Stimulated activated CD4-positive, alpha-beta T cell treated with anti-CD3 and anti-CD28 coated beads, Interleukin-1b, Interleukin-23, amount 100 ng/mL, for 24 hours (primary cell): ENCODE results near the gene PDZD2.
"Not testable (repeated sequence)": the region's sequence is repeated elsewhere in the genome, so short reads cannot be mapped to it uniquely, and the experiment has no call there.

Experiments
- DNase-seq, 4 experiments: peaks; one replicate each; pipeline ENCODE4 v3.0.0-alpha.2; 2020; ENCODE audit warnings: low read depth in 4 of 4, low spot score in 1 of 4

The PDZD2 gene

DNA sequence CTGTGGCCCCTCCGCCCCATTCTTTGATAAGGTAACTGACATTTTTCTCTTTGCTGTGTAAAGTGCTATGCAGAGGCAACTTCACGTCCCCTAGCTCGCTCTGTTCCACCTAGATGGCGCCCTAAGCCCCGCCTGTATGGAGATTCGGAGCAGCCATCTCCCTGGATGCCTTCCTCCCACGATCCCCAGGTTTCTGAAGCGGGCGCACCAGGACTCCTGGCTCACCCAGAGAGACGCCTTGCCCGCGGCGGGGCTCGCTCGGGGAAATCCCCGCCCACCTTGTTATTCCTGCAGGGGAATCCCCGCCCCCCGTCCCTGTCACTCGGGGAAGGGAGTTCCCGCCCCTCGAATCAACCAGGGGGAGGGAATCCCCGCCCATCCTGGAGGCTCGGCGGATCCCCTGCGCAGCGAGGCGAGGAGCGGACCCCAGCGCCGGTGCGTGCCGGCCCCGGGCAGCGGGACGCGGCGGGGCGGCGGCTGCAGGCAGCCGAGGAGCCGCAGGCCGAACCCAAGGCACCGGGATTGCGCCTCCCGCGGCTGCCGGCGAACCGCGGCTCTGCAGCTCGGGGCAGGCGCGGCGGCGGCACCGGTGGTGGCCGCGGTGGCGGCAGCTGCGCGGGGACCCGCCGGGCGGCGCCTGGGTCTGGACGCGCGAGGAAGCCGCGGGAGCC, at the start of gene PDZD2:
PDZD2 (plus strand) TSS at position 384 of the 671 bp plus-strand sequence.
- peak; percentile 46 to 79 (median 62) for DNase-seq

DNA sequence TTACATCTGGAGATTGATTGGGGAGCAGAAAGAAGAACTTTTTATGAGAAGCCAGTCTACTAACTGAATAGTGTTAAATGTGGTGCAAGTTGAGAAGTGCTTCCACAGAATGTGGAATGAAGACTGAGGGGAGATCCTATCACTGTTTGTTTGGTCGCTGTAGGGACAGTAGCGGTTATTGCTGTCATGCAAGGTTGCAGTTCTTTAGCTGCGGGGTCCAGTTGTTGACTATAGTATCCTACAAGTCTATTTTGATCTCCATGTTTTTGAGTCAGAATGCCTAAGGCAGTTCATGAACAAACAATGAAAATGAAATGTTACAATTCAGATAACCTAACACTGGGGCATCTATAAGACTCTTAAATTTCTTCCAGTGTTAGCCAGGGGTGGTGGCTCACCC, 45.3 kb upstream of the PDZD2 start:
- DNase-seq: no peak

DNA sequence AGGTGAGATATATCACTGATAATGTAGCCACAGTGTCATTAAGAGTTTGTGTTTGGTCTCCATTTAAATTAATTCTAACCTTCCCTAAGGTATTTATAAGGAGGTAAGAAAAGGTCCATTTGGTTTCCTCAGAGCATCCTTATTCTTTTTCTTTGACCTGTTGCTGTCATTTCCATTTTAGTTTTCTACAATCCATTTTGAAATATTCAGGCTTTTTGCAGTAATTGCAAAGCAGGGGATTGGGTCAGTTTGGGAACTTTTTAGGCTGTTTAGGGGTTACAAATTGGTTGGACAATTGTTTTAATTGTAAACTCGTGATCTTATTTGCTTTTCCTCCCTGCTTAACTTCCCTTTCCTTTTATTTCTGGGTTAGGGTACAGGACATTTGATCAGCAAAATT, 42.6 kb upstream of the PDZD2 start:
- no peak for DNase-seq

DNA sequence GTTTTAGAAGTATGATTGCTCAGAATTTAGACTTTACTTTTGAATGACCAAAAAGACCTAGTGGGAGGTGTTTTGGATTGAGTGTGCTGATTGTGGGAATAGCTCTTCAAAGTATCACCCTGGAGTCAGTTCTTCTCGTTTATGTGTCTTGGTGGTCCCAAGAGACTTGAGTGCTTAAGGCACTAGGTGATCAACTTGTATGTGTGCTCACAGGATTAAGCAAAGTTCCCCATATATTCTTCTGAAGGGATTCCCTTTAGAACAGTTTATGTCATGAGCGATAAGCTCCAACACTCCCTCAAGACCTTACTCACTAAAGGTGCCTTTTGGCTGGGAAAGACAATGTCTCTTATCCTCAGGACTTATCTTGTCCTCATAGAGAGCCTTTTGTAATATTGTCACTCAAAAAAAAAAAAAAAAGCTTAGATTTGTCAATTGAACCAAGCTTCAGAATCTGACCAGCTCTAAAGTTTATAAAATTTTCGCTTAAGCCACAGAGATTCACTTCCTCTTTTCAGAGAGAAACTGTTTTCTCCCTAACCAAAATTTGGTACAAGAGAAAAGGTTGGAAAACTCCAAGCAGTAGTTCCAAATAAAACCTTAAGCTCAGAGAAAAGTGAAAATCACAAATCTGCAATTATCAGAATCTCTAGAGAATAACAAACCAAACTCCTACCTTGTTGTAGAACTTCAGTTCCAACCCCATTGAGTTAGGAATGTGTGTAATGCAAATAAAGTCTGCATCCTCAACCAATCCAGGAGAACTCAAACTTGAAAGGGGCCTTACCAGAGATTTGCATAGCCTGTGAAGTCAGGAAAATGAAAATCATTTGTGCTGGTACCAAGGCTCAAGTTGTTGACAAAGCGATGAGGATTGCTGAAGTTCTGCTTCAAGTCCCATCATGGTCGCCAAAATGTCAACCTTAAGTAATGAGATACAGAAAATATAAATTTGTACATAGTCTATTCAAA, 40.0 kb upstream of the PDZD2 start:
- DNase-seq: no peak

DNA sequence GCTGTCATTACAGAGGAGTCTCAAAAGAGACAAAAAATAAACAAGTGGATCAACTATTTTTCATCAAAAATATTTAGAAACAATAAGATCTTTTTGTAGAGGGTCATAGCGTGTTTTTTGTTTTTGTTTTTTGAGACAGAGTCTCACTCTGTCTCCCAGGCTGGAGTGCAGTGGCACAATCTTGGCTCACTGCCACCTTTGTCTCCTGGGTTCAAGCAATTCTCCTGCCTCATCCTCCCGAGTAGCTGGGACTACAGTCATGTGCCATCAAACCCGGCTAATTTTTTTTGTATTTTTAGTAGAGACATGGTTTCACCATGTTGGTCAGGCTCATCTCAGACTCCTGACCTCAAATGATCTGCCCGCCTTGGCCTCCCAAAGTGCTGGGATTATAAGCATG, 36.6 kb upstream of the PDZD2 start:
- DNase-seq: not testable (repeated sequence)

- no peak for DNase-seq
These were observed 34.7 kb upstream of the PDZD2 start for GRCh38 chr5:31604240-31604639.

- DNase-seq: no peak
These were observed 34.3 kb upstream of the PDZD2 start for GRCh38 chr5:31604644-31605043.

DNA sequence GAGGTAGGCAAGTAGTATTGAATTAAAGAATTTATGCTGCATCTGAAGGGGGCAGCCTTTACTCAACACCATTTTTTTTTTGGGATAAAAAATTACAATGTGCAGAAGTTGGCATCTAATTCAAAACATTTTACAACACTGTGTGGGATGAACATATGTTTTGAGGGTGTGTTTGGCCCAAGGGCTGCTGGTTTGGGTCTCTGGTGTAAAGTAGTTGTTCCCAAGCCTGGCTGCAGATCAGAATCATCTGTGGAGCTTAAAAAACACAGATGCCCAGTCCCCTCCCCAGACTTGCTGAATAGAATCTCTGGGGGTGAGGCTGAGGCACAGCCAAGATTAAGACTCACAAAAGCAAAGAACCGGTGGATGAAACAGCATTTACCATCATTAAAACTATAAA, 33.0 kb upstream of the PDZD2 start:
- no peak for DNase-seq

GRCh38 chr5:31607546-31607945, 31.4 kb upstream of the PDZD2 start:
- no peak for DNase-seq

DNA sequence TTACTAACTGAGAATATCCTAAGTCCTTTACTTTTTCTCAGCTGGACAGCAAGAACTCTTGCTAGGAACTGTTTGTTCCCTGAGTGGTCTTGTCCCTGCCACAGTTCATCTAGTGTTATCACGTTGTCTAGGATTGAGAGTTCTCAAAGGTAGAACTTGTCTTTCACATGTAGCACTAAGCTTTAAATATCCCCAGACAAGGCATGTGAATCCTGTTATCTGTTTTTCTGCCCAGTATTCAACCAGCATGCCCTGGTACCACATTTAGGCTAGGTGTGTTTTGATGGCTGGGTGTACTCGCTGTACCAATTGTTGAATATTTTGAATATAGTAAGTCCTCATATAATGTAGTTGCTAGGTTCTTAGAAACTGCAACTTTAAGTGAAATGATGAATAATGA, 27.9 kb upstream of the PDZD2 start:
- DNase-seq: no peak

DNA sequence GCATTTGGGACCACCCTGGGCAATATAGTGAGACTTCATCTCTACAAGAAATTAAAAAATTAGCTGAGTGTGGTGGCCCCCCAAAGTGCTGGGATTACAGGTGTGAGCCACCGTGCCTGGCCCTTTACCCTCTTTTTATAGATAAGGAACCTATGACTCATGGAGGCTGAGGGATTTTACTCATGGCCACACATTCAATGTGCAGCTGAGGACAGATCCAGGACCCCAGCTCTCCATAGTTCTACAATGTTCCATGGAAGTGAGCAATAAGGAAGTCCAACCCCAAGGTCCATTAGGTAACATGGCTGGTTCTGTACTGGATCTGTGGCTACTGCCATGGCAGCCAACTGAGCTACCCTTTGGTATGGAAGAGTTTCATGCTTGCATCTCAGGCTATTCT, 25.3 kb upstream of the PDZD2 start:
- DNase-seq: no peak

DNA sequence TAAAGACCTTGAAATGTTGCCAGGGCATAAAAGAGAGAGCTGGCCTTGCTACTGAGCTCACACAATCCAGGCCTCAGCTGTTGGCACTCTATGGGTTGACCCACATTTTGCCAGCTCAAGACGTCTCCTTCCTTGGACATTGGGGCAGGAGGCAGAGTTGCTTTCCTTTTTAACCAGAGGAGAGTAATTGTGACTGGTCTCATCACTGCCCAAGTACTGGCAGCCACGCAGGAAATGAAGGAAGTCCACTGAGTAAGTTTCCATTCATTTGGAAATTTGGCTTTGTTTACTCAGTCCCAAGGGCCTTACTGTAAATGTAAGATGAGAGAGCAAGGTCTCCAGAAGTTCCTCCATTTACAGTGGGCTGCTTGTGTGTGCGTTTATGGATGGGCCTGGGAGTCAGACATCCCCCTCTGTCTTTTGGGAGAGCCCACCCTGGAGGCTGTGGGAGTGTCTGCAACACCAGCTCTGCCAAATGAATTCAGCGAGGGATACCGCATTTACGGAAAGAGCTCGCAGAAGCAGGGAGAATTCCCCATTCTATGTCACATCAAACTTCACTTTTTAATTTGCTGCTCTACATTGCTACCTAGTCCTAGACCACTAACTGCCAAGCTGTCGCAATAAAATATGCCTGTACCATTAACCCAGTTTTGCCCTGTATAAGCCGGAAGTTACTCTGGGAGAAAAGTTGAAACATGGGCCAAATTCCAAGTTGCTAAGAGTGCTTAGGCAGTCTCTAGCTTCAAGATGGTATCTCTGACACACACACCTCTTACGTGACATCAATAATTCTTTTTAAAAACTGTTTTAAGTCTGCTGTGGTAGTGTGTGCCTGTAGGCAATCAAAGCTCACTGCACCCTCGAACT, 24.5 kb upstream of the PDZD2 start:
- no peak for DNase-seq

GRCh38 chr5:31617867-31618266, 21.1 kb upstream of the PDZD2 start:
- no peak for DNase-seq

- no peak for DNase-seq
These were observed 18.9 kb upstream of the PDZD2 start for GRCh38 chr5:31620026-31620425.

GRCh38 chr5:31623249-31623648, 15.7 kb upstream of the PDZD2 start:
- no peak for DNase-seq

- no peak for DNase-seq
These were observed 13.5 kb upstream of the PDZD2 start for GRCh38 chr5:31625394-31625793.

DNA sequence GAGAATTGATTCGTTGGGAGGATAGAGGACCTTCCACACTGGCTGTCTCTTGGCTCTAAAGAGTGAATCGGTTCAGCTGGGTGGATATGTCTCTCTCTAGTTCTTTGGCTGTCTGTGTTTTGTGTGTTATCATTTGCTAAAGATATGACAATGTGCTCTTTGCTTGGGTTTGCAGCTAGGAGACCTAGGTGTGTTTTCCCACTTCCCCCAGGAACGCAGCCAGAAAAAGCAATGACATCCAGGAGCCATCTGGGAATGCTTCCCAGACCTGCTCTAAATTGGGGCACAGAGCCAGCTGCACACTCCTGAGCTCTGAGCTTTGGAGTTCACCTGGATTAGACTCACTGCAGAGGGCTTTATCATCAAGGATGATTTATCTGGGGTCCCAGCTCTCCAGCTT, 12.8 kb upstream of the PDZD2 start:
- DNase-seq: no peak

DNA sequence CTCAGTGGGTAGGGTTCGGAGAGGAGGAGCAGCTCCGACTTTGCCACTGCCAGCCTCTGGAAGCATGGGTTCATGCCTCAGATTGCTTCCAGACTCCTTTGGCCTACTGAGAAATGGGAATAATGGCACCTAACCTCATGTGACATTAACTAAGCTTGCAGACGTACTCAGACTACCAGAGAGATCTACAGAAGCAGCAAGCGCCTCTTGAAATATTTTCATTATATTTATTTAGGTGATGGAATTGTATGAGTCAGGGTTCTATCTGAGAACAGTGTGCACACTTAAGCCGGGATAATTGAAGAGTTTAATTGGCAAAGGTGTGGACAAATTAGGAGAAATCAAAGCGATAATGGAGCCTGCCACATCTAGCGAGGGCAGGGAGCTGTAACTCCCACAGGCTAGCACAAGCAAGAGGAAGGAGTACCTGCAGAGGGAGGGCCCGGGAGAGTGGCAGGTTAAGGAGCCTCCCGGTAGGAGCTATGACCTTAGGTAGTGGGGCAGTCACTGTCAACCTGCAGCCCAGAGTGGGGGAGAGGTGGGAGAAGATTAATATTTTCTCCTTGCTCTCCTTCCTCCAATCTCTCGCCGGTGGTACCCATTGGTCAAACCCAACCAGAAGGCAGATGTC, 12.2 kb upstream of the PDZD2 start:
- DNase-seq: no peak

DNA sequence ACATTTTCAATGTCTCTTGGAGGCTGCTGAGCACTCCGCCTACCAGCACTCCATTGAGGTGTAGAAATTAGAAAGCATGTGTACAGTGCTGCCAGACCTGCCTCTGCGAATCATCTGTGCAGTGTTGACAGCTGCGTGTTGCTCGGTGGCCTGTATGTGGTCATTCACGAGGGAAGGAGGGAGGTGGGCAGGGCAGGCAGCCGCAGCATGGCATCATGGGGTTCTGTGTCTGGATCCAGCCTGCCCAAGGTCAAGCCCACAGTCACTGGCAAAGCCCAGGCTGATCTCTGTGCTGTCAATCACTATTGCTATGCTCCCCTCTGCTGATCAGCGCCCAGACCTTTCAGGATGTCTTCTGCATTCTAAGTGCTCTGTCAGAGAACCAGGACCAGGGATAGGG, 8.0 kb upstream of the PDZD2 start:
- DNase-seq: no peak

- no peak for DNase-seq
These were observed 6.5 kb upstream of the PDZD2 start for GRCh38 chr5:31632460-31632859.

DNA sequence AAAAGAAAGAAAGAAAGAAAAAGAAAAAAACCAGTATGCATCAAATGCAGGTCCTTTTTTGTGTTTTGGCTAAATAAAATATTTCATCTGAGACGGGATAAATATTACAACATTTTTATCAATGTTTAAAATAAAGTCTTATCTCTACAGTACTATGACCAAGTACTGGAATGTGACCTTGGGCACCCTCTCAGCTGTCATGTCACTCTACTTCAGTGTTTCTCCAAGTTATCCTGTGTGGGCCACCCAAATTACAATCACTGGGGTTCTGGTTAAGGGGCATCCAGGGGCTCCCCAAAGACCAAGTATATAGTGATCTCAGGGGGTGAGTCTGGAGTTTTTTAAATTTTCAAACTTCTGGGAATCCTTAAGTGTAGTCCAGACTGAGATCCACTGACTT, 3.5 kb upstream of the PDZD2 start:
- DNase-seq: no peak
